OCI-LY3 (cell line): ENCODE measurements around the gene SLC25A47.

Experiments used
- H2AFZ ChIP-seq: fragments of 200-600, 300-600 bp; shearing (Covaris generic); 2 replicates; pipeline ENCODE4 v1.6.0; 2014; ENCODE audit warnings: antibody characterized with exemption, low read depth, low read length
- H3K27ac ChIP-seq: fragments of 200-600, 300-600 bp; sonication (generic); 2 replicates; pipeline ENCODE4 v1.5.1; 2014; ENCODE audit warnings: mild to moderate bottlenecking, low read length, moderate library complexity, mixed read lengths
- H3K27me3 ChIP-seq: fragments of 200-600, 300-600 bp; sonication (generic); 2 replicates; pipeline ENCODE4 v1.6.1; 2014; ENCODE audit warnings: low read depth, low read length, mixed read lengths
- H3K36me3 ChIP-seq: fragments of 200-600, 300-600 bp; sonication (generic); replicated peaks from 2 replicates; pipeline ENCODE3; 2014; ENCODE audit warnings: low read depth, low read length, mixed read lengths
- H3K4me1 ChIP-seq: fragments of 300-600, 200-600 bp; sonication (generic); 2 replicates; pipeline ENCODE4 v1.6.1; 2014; ENCODE audit warnings: low read length, mixed read lengths
- H3K4me2 ChIP-seq: fragments of 200-600, 300-600 bp; sonication (generic); 2 replicates; pipeline ENCODE4 v1.6.1; 2014; ENCODE audit warnings: low read length, mixed read lengths
- H3K4me3 ChIP-seq: fragments of 300-600, 200-600 bp; sonication (generic); 2 replicates; pipeline ENCODE4 v1.5.1; 2014; ENCODE audit warnings: antibody characterized with exemption, mild to moderate bottlenecking, low read length, moderate library complexity
- H3K79me2 ChIP-seq: fragments of 300-600, 200-600 bp; shearing (Covaris generic); 2 replicates; pipeline ENCODE4 v1.6.1; 2014; ENCODE audit warnings: mild to moderate bottlenecking, low read length, mixed read lengths
- H3K9ac ChIP-seq: fragments of 300-600, 200-600 bp; shearing (Covaris generic); 2 replicates; pipeline ENCODE4 v1.6.0; 2014; ENCODE audit warnings: mild to moderate bottlenecking, low read length, moderate library complexity
- H3K9me3 ChIP-seq: fragments of 200-600, 300-600 bp; shearing (Covaris generic); 2 replicates; pipeline ENCODE4 v1.6.1; 2014; ENCODE audit warnings: low read length, mixed read lengths; ENCODE audit not compliant: insufficient read depth
- H4K20me1 ChIP-seq: fragments of 200-600, 300-600 bp; sonication (generic); 2 replicates; pipeline ENCODE4 v1.6.1; 2016; ENCODE audit warnings: low read length, mixed read lengths; ENCODE audit not compliant: insufficient read depth
- EZH2phosphoT487 ChIP-seq: fragments of 200-600 bp; shearing (Covaris generic); IDR thresholded peaks from 2 replicates; pipeline ENCODE4 v1.6.1; 2018; ENCODE audit warnings: antibody characterized with exemption, mixed run types, low read depth
- TF ChIP-seq, protein P1 (sequence below): fragments of 200-600, 300-600 bp; sonication (generic); IDR thresholded peaks from 2 replicates; pipeline ENCODE4 v1.5.1; 2014; ENCODE audit warnings: antibody characterized with exemption, low read length, low read depth

SLC25A47 gene

DNA sequence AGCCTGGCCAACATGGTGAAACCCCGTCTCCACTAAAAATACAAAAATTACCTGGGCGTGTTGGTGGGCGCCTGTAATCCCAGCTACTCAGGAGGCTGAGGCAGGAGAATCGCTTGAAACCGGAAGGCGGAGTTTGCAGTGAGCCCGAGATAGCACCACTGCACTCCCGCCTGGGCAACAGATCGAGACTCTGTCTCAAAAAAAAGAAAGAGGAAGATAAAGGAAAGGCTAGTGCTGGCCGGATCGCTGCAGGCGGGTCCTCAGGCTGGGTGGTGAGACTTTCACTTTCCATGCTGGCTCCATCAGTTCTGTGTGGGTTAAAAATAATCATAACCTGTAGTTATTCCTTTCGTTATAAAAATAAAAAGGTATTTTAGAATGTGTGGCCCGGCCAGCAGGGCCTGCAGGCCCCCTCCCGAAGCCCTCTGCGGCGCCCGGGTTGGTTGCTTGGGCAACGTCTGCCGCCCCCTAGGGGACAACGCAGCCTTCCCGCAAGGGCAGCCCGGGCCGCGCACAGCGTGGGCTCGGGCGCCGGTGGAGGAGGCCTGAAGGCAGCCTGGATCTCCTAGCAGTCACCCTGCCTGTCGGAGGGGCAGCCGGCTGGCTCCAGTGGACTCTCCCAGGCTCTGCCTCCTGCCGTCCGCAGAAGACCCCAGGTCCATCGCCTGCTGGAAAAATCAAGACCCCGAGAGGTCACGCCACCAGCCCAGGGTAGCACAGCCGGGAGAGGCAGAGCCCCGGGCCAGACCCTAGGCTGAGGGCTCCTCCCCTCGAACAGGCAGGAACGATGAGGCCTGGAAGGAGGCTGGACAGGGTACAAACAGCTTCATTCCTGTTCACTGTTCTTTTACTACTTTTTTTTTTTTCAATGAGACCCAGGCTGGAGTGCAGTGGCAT is 5.0 kb upstream of the SLC25A47 start:
- Histone ChIP-seq H3K4me2 (peak overlapping the region; percentile 75), H2AFZ (peak overlapping the region; percentile 97), H3K36me3 (no peaks in the 10 kb centered on the region), H3K9me3 (no peaks in the 10 kb centered on the region), H3K9ac (peak overlapping the region; percentile 52), H3K79me2 (no peaks in the 10 kb centered on the region), H3K27ac (no peak overlapping the region), H4K20me1 (no peaks in the 10 kb centered on the region), H3K27me3 (no peaks in the 10 kb centered on the region), H3K4me1 (peaks cover 10% of the 10 kb centered on the region), H3K4me3 (peak overlapping the region; percentile 74)
- TF ChIP-seq EZH2phosphoT487, result no peak
- TF ChIP-seq, protein P1, sequence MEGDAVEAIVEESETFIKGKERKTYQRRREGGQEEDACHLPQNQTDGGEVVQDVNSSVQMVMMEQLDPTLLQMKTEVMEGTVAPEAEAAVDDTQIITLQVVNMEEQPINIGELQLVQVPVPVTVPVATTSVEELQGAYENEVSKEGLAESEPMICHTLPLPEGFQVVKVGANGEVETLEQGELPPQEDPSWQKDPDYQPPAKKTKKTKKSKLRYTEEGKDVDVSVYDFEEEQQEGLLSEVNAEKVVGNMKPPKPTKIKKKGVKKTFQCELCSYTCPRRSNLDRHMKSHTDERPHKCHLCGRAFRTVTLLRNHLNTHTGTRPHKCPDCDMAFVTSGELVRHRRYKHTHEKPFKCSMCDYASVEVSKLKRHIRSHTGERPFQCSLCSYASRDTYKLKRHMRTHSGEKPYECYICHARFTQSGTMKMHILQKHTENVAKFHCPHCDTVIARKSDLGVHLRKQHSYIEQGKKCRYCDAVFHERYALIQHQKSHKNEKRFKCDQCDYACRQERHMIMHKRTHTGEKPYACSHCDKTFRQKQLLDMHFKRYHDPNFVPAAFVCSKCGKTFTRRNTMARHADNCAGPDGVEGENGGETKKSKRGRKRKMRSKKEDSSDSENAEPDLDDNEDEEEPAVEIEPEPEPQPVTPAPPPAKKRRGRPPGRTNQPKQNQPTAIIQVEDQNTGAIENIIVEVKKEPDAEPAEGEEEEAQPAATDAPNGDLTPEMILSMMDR, result peak; percentile 73

DNA sequence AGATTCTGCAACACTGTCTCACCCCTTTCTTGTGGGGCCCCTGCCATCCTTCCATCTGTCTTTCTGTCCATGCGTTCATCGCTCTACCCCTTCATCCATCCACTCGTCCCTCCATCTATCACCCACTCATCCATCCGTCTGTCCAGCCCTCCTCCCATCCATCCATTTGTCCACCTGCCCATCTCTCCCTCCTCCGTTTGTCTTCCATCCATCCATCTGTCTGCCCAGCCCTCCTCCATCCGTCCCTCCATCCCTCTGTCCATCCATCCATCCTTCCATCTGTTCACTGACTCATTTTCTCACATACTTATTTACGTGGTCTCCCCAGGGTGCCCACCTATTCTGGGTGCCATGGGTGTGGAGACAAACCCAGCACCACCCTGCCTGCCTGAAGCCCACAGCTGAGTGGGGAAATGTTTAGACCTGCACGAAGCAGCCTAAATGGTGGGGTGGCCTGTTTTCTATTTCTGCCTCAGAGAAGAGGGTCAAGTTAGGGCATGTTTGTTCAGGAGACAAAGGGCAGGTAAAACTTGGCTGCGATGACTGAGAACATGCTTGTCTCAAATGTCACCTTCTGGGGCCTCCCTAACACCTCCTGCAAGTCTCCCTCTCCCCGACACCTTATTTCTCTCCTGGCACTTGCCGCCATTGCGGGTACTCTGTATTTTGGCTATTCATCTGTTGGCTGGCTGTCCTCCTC is 2.8 kb upstream of the SLC25A47 start:
- Histone ChIP-seq H3K9me3 (no peaks in the 10 kb centered on the region), H3K36me3 (no peaks in the 10 kb centered on the region), H3K27me3 (no peaks in the 10 kb centered on the region), H3K4me2 (no peak overlapping the region), H3K9ac (no peak overlapping the region), H4K20me1 (no peaks in the 10 kb centered on the region), H3K79me2 (no peaks in the 10 kb centered on the region), H3K4me3 (no peak overlapping the region), H3K27ac (no peak overlapping the region), H3K4me1 (peaks cover 10% of the 10 kb centered on the region), H2AFZ (no peak overlapping the region)
- TF ChIP-seq EZH2phosphoT487, result no peak
- TF ChIP-seq, protein P1, result no peak

DNA sequence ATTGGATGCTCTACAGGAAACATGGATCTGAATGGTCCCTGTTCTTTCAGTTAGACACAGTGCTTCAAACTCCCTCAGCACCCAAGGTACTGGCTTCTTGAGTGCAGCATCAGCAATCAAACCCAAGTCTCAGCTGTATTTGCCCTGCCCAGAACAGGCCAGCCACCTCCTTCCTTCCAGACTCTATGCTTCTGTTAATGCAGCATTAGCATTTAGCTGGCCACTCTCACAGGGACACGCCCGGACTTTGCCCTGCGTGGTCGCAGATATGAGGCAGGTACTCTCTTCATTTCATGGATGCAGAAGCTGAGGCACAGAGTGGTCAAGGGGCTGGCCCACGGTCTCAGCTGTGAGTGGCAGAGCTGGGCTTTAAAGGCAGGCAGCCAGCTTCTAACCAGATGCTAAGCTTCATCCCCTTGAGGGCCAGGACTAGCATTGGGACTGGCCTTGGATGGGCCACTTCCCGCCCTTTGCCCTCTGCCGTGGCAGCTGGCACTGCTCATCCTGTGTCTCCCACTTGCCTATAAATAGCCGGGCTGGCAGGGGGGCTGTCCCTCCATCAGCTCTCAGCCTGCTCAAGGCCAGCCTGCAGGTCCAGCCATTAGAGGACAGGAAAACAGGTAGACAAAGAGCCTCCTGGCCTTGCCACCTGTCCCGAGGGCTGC is 1.5 kb upstream of the SLC25A47 start:
- TF ChIP-seq EZH2phosphoT487, result no peak
- TF ChIP-seq, protein P1, result no peak

More for the DNA sequence above, 1.5 kb upstream of the SLC25A47 start:
- no peaks in the 10 kb centered on the region for H3K36me3 ChIP-seq
- peaks cover 10% of the 10 kb centered on the region for H3K4me1 ChIP-seq
- no peaks in the 10 kb centered on the region for H4K20me1 ChIP-seq
- H2AFZ ChIP-seq, result no peak overlapping the region
- no peaks in the 10 kb centered on the region for H3K9me3 ChIP-seq
- H3K27me3 ChIP-seq, result no peaks in the 10 kb centered on the region
- no peak overlapping the region for H3K9ac ChIP-seq
- no peak overlapping the region for H3K4me3 ChIP-seq
- no peak overlapping the region for H3K4me2 ChIP-seq
- H3K79me2 ChIP-seq, result no peaks in the 10 kb centered on the region
- H3K27ac ChIP-seq, result no peak overlapping the region
